HG03060 (cell line): ENCODE measurements around the gene AKR1D1.
"Not testable (repeated sequence)": the region's sequence is repeated elsewhere in the genome, so short reads cannot be mapped to it uniquely, and the experiment has no call there.

ENCODE experiments used
- ATAC-seq: cut with Tn5 transposase; IDR thresholded peaks from one replicate; pipeline ENCODE4 v1.9.1; 2021; ENCODE audit warnings: low read depth, moderate number of reproducible peaks; ENCODE audit not compliant: unreplicated experiment

The AKR1D1 gene

DNA sequence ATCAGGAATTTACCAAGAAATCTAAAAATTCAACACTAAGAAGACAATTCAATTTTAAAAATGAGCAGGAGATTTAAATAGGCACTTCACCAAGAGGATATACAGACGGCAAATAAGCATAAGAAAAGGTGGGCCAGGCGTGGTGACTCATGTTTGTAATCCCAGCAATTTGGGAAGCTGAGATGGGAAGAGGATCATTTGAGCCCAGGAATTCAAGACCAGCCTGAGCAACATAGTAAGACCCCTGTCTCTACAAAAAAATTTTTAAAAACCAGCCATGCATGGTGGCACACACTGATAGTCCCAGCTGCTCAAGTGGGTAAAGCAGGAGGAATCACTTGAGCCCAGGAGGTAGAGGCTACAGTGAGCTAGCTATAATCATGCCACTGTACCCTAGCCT, 3.5 kb upstream of the AKR1D1 start:
- ATAC-seq: no peak

DNA sequence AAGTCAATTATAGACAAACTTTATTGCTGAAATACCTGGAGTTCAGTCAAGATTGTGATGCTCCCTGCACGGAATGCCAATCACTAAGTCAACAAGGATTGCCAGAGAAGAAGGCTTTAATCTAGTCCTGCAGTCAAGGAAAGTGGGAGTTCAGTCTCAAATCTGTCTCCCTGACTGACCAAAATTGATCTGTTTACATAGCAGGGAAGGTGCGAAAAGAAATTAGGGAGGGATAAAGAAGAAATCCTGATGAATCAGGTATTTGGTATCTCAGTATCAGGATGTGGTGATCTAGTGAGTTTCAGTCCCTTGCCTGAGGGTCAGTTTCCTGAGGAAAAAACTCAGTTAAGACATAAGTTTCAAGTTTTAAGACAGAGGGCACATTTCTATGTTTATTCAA, 2.1 kb upstream of the AKR1D1 start:
- no peak for ATAC-seq

GRCh38 chr7:138074540-138074939, 1.7 kb upstream of the AKR1D1 start:
- ATAC-seq: no peak

- ATAC-seq: no peak
Measured at GRCh38 chr7:138075350-138075749, 909 bp upstream of the AKR1D1 start.

DNA sequence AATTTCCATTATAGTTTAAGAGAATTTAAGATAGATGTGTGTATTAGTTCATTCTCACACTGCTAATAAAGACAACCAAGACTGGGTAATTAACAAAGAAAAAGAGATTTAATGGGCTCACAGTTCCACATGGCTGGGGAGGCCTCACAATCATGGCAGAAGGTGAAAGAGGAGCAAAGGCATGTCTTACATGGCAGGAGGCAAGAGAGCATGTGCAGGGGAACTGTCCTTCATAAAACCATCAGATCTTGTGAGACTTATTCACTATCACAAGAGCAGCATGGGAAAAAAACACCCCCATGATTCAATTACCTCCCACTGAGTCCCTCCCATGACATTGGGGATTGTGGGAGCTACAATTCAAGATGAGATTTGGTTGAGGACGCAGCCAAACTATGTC, 473 bp upstream of the AKR1D1 start:
- not testable (repeated sequence) for ATAC-seq

GRCh38 chr7:138077809-138078208, 1.6 kb downstream of the AKR1D1 start:
- ATAC-seq: no peak

GRCh38 chr7:138079137-138079536, 2.9 kb downstream of the AKR1D1 start:
- no peak for ATAC-seq

GRCh38 chr7:138081868-138082267, 5.6 kb downstream of the AKR1D1 start:
- ATAC-seq: no peak

DNA sequence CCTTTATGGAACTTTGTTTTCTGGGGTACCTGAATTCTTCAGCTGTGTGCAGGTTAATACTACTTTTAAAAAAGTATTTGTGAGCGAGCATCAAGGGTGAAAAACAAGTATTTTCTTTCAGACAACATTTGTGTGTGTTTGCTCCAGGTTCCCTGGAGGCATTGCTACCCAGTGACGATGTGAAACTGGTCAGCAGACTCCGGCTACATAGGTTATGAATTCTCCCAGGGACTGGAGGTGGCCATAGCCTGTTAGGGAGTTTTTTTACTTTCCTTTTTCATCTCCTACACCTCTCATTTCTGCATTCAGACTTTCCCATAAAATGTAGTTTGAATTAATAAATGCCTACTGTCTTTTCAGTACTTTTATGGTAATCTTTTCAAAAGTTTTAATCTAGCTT, 7.6 kb downstream of the AKR1D1 start:
- no peak for ATAC-seq

- no peak for ATAC-seq
Measured at GRCh38 chr7:138086563-138087270, 10.5 kb downstream of the AKR1D1 start.

- ATAC-seq: no peak
Measured at GRCh38 chr7:138089080-138089901, 13.0 kb downstream of the AKR1D1 start.

GRCh38 chr7:138091032-138091431, 14.8 kb downstream of the AKR1D1 start:
- no peak for ATAC-seq

- ATAC-seq: not testable (repeated sequence)
Measured at GRCh38 chr7:138091840-138092239, 15.6 kb downstream of the AKR1D1 start.

GRCh38 chr7:138092486-138093028, 16.3 kb downstream of the AKR1D1 start:
- no peak for ATAC-seq

DNA sequence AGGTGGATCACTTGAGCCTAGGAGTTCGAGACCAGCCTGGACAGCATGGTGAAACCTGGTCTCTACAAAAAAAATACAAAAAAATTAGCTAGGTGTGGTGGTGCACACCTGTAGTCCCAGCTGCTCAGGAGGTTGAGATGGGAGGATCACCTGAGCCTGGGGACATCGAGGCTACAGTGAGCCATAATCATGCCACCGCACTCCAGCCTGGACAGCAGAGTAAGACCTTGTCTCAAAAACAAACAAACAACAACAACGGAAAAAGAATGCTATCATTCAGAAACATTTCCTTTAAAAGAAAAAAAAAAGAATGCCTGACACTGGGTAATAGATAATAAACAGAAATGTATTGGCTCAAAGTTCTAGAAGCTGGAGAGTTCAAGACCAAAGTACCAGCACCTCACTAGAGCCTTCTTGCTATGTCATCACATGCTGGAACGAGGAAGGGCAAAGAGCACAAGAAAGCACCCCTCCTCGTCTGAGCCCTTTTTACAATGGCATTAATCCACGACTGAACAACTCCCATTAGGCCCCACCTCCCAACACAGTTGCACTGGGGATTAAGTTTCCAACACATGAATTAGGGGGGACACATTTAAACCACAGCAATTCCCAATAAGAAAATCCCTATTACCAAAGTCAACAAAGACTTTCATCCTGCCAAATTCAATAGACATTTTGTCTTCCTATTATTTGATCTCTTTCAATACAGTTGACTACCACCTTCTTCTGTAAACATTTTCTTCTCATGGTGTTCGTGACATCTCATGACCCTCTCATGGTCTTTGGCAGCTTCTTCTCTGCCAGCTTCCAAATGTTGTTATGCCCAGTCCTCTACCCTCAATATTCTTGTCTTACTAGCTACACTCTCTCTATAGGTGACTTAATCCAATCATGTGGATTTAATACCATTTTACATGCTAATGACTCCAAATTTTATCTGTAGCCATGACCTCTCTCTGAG, 20.0 kb downstream of the AKR1D1 start:
- no peak for ATAC-seq

- ATAC-seq: peak; percentile 42
Measured at GRCh38 chr7:138097064-138097741, 20.9 kb downstream of the AKR1D1 start.

DNA sequence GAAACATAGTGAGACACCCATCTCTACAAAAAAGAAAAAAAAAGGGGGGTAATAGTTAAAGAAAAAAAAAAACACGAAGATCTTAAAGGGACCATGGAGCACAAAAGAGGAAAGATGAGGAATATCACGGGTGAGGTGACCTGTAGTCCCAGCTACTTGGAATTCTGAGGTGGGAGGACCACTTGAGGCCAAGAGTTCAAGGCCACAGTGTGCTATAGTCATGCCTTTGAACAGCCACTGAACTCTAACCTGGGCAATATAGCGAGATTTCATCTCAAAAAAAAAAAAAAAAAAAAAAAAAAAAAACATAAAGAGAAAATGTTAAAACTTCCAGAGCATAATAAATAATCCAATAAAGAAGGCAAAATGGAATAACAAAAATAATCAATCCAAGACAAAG, 23.6 kb downstream of the AKR1D1 start:
- ATAC-seq: no peak

- no peak for ATAC-seq
Measured at GRCh38 chr7:138105221-138105620, 29.0 kb downstream of the AKR1D1 start.

- no peak for ATAC-seq
Measured at GRCh38 chr7:138115047-138115446, 38.8 kb downstream of the AKR1D1 start.

DNA sequence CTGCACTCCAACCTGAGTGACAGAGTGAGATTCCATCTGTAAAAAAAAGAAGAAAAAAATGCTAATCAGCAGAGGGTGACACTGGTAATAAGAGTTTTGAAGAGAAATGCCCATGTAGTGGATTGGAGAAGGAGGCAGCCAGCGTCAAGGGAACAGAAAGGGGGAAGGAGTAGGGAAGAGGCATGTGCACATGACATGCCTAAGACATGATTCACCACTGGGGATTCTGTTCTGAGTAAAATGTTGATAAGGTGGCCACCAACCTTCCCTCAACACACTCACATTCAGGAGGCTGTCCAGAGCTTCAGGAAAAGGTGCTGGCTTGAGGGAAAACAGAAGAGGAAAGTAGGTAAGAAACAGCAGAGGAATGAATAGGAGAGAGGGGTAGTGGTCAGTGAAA, 39.9 kb downstream of the AKR1D1 start:
- ATAC-seq: no peak
